K562 (cell line): Measurements from ENCODE around the gene GALNT5. TPM values are rescaled to one million over a fixed set of nuclear protein-coding genes. Genes with fewer than 3 reads are reported as not detected.

Experiments used
- KAT2B ChIP-seq: IDR thresholded peaks from one replicate; pipeline ENCODE4 v1.6.1; 2012; ENCODE audit warnings: low read depth, mild to moderate bottlenecking, control low read depth, inconsistent platforms, low read length, moderate library complexity
- NBN ChIP-seq: fragments of 450-650 bp; IDR thresholded peaks from 2 replicates; pipeline ENCODE4 v1.6.1; 2016; ENCODE audit warnings: low read depth, mild to moderate bottlenecking
- NCOA2 ChIP-seq, 2 experiments: fragments of 450-650 bp; IDR thresholded peaks; 2 replicates each; pipeline ENCODE4 v1.6.1; 2018; ENCODE audit warnings: mild to moderate bottlenecking in 2 of 2, moderate library complexity in 1 of 2; ENCODE audit not compliant: partially characterized antibody in 2 of 2
- RBFOX2 ChIP-seq: fragments of 200-400 bp; formaldehyde crosslinking; IDR thresholded peaks from 2 replicates; pipeline ENCODE4 v1.6.1; 2017; ENCODE audit warnings: low read depth, mild to moderate bottlenecking, low read length, moderate library complexity
- RBM22 ChIP-seq: fragments of 200-400 bp; formaldehyde crosslinking; IDR thresholded peaks from 2 replicates; pipeline ENCODE4 v1.6.1; 2018; ENCODE audit warnings: low read length, low read depth; ENCODE audit not compliant: poor library complexity, severe bottlenecking
- SIRT6 ChIP-seq: IDR thresholded peaks from one replicate; pipeline ENCODE4 v1.6.1; 2012; ENCODE audit warnings: low read depth, mild to moderate bottlenecking, control low read depth, inconsistent platforms, low read length, moderate library complexity
- ZNF134 ChIP-seq: fragments of 250-450 bp; sonication (Bioruptor Pico); conservative IDR thresholded peaks from 2 replicates; pipeline ENCODE4 v1.4.0; 2020
- polyA plus RNA-seq, 8 experiments: library from polyadenylated mRNA; depleted of rRNA in 4 of 8; stranded (reverse) in 5 of 8; unstranded in 3 of 8; fragments of >200 nt; fragmentation: Nextera tagmentation in 2 of 8; fragmentation: Illumina TruSeq in 1 of 8; extraction: Ambion mirVana in 2 of 8; extraction: Trizol in 1 of 8; gene quantifications; 2 replicates each; pipeline versions ENCODE4 v1.2.1 to v1.2.3, GENCODE V29; 2011 to 2014; ENCODE audit warnings: inconsistent platforms in 1 of 8, missing spikeins in 1 of 8
- total RNA-seq, 7 experiments: library from RNA; depleted of rRNA in 6 of 7; stranded (reverse); fragments of >200 nt in 6 of 7; fragmentation: Illumina TruSeq in 2 of 7; extraction: Trizol in 2 of 7; gene quantifications; 2 replicates each; pipeline versions ENCODE4 v1.2.1 to v1.2.3, GENCODE V29; 2011 to 2021; ENCODE audit warnings: low replicate concordance in 1 of 7
- TF ChIP-seq, protein P1 (sequence below), 2 experiments: fragments of 450-650 bp; IDR thresholded peaks; 2 replicates each; pipeline ENCODE4 v1.6.1; 2016; ENCODE audit warnings: mild to moderate bottlenecking in 2 of 2, borderline replicate concordance in 1 of 2, low read depth in 1 of 2, moderate library complexity in 1 of 2
- TF ChIP-seq, protein P2 (sequence below), 2 experiments: fragments of 450-650 bp in 1 of 2; sonication (generic) in 1 of 2; formaldehyde crosslinking in 1 of 2; IDR thresholded peaks; 2 replicates each; pipeline versions ENCODE4 v1.7.1 to v1.9.0; 2016 to 2022; ENCODE audit warnings: inconsistent platforms in 1 of 2, mild to moderate bottlenecking in 1 of 2, missing genetic modification reagents in 1 of 2

The GALNT5 gene
- total and polyA plus RNA-seq, 9 of the 15 experiments (the other 6 are each of a cell fraction or from before 2014, with no cell fraction given) = 21.6 to 73.0 (median 54.7) TPM

DNA sequence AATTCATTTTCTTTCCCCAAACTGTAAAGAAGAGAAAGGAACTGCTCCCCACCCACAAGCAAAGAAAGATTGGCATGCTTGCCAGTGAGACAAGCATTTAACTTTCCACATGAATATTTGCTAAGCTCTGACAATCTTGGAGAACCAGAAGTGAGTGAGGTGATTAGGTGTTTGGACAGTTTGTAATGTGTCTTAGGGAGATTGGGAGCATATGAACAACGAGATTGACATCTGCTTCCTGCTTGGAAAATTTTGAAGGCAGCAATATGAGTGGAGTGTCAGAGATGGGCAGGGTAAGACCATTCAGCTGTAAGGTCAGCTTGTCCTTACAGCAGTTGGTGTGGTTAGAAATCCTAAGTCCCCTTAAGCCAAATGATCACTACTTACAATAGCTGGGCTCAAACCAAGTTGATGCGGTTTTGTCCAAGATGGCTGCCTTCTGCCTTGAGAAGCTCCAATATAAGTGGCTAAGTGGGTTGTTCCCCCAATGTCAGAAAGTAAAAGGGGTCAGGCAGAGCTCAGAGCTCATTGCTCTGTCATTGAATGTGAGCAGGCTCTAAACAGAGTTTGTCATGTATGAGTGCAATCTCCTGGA lies 36.0 kb upstream of the GALNT5 start (continued):
- TF ChIP-seq, protein P1, sequence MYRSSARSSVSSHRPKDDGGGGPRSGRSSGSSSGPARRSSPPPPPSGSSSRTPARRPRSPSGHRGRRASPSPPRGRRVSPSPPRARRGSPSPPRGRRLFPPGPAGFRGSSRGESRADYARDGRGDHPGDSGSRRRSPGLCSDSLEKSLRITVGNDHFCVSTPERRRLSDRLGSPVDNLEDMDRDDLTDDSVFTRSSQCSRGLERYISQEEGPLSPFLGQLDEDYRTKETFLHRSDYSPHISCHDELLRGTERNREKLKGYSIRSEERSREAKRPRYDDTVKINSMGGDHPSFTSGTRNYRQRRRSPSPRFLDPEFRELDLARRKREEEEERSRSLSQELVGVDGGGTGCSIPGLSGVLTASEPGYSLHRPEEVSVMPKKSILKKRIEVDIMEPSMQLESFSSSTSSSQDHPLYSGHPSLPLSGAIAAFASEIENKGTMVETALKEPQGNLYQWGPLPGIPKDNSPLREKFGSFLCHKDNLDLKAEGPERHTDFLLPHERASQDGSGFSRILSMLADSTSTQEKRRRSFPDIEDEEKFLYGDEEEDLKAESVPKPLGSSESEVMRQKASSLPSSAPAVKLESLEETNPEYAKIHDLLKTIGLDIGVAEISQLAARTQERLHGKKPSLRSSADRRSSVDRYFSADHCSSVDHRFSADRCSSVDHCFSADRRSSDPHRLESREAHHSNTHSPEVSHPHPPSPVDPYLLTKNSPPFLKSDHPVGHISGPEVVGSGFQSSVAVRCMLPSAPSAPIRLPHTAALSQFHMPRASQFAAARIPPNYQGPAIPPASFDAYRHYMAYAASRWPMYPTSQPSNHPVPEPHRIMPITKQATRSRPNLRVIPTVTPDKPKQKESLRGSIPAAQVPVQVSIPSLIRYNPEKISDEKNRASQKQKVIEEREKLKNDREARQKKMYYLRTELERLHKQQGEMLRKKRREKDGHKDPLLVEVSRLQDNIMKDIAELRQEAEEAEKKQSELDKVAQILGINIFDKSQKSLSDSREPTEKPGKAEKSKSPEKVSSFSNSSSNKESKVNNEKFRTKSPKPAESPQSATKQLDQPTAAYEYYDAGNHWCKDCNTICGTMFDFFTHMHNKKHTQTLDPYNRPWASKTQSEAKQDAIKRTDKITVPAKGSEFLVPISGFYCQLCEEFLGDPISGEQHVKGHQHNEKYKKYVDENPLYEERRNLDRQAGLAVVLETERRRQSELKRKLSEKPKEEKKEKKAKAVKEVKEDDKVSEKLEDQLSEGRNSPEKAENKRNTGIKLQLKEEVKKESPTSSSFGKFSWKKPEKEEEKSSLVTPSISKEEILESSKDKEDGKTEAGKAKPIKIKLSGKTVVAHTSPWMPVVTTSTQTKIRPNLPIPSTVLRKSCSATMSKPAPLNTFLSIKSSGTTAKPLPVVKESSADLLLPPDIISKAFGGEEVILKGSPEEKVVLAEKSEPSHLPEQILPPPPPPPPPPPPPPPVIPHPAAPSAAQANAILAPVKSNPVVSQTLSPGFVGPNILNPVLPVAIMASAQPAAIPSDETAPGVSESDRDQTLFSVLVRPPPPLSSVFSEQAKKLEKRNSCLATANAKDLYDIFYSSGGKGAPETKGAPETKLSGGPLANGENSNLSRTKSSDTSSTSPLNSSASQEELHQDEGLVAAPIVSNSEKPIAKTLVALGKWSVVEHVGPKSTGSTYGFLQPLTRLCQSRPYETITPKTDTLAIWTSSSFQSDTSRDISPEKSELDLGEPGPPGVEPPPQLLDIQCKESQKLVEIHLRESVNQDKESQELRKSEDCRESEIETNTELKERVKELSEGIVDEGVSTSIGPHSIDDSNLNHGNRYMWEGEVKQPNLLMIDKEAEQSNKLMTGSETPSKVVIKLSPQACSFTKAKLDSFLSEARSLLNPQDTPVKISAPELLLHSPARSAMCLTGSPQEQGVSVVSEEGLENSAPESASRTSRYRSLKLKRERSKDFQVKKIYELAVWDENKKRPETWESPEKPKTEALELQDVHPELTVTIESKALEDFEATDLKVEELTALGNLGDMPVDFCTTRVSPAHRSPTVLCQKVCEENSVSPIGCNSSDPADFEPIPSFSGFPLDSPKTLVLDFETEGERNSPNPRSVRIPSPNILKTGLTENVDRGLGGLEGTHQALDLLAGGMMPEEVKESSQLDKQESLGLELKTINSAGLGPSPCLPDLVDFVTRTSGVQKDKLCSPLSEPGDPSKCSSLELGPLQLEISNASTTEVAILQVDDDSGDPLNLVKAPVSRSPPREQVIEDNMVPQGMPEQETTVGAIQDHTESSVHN (IDR thresholded peaks at IDR 0.05; ENCODE audit: borderline replicate concordance in 1 of 2, low read depth in 1 of 2) = no peak
- TF ChIP-seq, protein P2, sequence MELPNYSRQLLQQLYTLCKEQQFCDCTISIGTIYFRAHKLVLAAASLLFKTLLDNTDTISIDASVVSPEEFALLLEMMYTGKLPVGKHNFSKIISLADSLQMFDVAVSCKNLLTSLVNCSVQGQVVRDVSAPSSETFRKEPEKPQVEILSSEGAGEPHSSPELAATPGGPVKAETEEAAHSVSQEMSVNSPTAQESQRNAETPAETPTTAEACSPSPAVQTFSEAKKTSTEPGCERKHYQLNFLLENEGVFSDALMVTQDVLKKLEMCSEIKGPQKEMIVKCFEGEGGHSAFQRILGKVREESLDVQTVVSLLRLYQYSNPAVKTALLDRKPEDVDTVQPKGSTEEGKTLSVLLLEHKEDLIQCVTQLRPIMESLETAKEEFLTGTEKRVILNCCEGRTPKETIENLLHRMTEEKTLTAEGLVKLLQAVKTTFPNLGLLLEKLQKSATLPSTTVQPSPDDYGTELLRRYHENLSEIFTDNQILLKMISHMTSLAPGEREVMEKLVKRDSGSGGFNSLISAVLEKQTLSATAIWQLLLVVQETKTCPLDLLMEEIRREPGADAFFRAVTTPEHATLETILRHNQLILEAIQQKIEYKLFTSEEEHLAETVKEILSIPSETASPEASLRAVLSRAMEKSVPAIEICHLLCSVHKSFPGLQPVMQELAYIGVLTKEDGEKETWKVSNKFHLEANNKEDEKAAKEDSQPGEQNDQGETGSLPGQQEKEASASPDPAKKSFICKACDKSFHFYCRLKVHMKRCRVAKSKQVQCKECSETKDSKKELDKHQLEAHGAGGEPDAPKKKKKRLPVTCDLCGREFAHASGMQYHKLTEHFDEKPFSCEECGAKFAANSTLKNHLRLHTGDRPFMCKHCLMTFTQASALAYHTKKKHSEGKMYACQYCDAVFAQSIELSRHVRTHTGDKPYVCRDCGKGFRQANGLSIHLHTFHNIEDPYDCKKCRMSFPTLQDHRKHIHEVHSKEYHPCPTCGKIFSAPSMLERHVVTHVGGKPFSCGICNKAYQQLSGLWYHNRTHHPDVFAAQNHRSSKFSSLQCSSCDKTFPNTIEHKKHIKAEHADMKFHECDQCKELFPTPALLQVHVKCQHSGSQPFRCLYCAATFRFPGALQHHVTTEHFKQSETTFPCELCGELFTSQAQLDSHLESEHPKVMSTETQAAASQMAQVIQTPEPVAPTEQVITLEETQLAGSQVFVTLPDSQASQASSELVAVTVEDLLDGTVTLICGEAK (IDR thresholded peaks at IDR 0.05) = no peak
- TF ChIP-seq, protein P2 (CRISPR knock-in tag; IDR thresholded peaks at IDR 0.05) = no peak
- TF ChIP-seq SIRT6 (no peak), NBN (peak; percentile 89), RBM22 (no peak), ZNF134 (CRISPR knock-in tag) (no peak), RBFOX2 (no peak), NCOA2 (IDR thresholded peaks at IDR 0.05; ENCODE audit: partially characterized antibody in 2 of 2) (peak; percentile 58 to 62), KAT2B (no peak)
